ENCODE measurements around the gene CLSTN1. TPM values are rescaled to one million over a fixed set of nuclear protein-coding genes. Genes with fewer than 3 reads are reported as not detected.

CLSTN1 gene
- total and polyA plus RNA-seq, 2 donors (not counting 1 experiment from before 2014, with no cell fraction given) = 34.9 to 81.4 TPM

DNA sequence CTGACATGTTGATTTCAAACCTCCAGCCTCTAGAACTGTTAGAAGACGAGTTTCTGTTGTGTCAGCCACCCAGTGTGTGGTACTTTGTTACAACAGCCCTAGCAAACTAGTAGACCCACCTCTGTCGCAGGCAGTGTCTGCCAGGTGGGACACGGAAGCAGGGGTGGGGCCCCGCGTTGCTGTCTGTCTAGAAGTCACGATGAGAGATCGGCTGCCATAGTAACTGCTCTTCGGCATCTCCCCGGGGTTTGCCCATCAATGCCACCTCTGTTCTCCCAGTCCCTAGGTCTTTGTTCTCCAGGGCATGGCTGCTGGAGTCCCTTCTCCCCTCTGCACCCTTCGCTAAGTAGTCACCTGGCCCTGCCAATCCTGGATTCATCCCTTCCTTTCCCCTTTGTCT lies 15.2 kb upstream of the CLSTN1 start:
- no peak overlapping the region for H3K4me2 ChIP-seq (replicated peaks; ENCODE audit: low read depth, low read length, poor library complexity, severe bottlenecking)
- no peaks in the 10 kb centered on the region for H4K20me1 ChIP-seq (ENCODE audit: control insufficient read depth, insufficient read depth, low read length, poor library complexity, severe bottlenecking)
- DNase-seq = no peak
- no peaks in the 10 kb centered on the region for H3K79me2 ChIP-seq (ENCODE audit: control insufficient read depth, insufficient read depth, low read length)
- no peak overlapping the region for H2AFZ ChIP-seq (ENCODE audit: insufficient read depth, low read depth, low read length, poor library complexity, severe bottlenecking)
- no peaks in the 10 kb centered on the region for H3K36me3 ChIP-seq (replicated peaks in 1 of 2; ENCODE audit: control extremely low read depth in 1 of 2, control insufficient read depth in 1 of 2, extremely low read depth in 1 of 2, insufficient read depth in 2 of 2, low read length in 1 of 2)
- ChIA-PET CTCF (no interaction called here), POLR2A (no interaction called here)
- H3K27me3 ChIP-seq (replicated peaks in 1 of 4; ENCODE audit: control extremely low read depth in 1 of 4, control insufficient read depth in 3 of 4, insufficient read depth in 4 of 4, low read length in 3 of 4) = no peaks in the 10 kb centered on the region
- no peaks in the 10 kb centered on the region for H3K27me3 Mint-ChIP-seq
- intact Hi-C loops (cut with micrococcal nuclease) = no loop called here
- H3K9me3 ChIP-seq (ENCODE audit: control extremely low read depth in 1 of 3, control insufficient read depth in 2 of 3, insufficient read depth in 1 of 3, low read length in 2 of 3) = peaks cover 0 to 5% (median 0%) of the 10 kb centered on the region in 3 donors
- H3K27ac ChIP-seq (ENCODE audit: low read length in 2 of 2) = no peak overlapping the region
- no peaks in the 10 kb centered on the region for H3K9me3 Mint-ChIP-seq (ENCODE audit: insufficient read depth)
- H3K4me1 ChIP-seq (ENCODE audit: control insufficient read depth in 2 of 2, insufficient read depth in 2 of 2, low read length in 2 of 2) = no peaks in the 10 kb centered on the region
- WGBS (ENCODE audit: insufficient coverage) = 92% methylated on average over 10 of the region's 10 CpGs
- no peak overlapping the region for H3K9ac ChIP-seq (ENCODE audit: low read length)
- H3K27ac Mint-ChIP-seq = no peak overlapping the region
- no peaks in the 10 kb centered on the region for H3K4me1 Mint-ChIP-seq
- no peak overlapping the region for H3K4me3 Mint-ChIP-seq
- TF ChIP-seq, protein P1, sequence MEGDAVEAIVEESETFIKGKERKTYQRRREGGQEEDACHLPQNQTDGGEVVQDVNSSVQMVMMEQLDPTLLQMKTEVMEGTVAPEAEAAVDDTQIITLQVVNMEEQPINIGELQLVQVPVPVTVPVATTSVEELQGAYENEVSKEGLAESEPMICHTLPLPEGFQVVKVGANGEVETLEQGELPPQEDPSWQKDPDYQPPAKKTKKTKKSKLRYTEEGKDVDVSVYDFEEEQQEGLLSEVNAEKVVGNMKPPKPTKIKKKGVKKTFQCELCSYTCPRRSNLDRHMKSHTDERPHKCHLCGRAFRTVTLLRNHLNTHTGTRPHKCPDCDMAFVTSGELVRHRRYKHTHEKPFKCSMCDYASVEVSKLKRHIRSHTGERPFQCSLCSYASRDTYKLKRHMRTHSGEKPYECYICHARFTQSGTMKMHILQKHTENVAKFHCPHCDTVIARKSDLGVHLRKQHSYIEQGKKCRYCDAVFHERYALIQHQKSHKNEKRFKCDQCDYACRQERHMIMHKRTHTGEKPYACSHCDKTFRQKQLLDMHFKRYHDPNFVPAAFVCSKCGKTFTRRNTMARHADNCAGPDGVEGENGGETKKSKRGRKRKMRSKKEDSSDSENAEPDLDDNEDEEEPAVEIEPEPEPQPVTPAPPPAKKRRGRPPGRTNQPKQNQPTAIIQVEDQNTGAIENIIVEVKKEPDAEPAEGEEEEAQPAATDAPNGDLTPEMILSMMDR (IDR thresholded peaks at IDR 0.05) = no peak
- no peak for TF ChIP-seq EZH2 (IDR thresholded peaks at IDR 0.05; ENCODE audit: borderline replicate concordance, insufficient read depth, low read depth, low read length, poor library complexity, severe bottlenecking)
- ATAC-seq (ENCODE audit: low read depth) = no peak
- H3K4me3 ChIP-seq (ENCODE audit: control extremely low read depth in 1 of 5, extremely low read depth in 1 of 5, insufficient read depth in 1 of 5, low read depth in 2 of 5, low read length in 4 of 5) = no peak overlapping the region

DNA sequence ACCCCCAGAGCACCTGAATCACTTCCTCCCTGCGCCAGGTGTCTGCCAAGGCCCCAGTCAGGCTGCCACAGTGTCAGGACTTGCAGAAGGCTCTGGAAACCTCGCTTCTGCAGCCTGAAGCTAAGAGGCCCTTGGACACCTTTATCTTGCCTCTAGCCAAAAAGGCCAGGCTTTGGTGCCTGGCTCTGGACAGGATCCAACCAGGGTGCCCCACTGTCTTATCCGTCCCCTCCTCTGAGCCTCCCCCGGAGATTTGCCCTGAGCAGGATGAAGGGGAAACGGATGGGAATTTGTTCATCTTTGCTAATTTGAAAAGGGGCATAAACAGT lies 12.8 kb upstream of the CLSTN1 start:
- H3K9ac ChIP-seq (ENCODE audit: low read length) = no peak overlapping the region
- ChIA-PET CTCF (no interaction called here), POLR2A (no interaction called here)
- DNase-seq = no peak
- H3K79me2 ChIP-seq (ENCODE audit: control insufficient read depth, insufficient read depth, low read length) = no peaks in the 10 kb centered on the region
- intact Hi-C loops (cut with micrococcal nuclease) = no loop called here
- H3K4me2 ChIP-seq (replicated peaks; ENCODE audit: low read depth, low read length, poor library complexity, severe bottlenecking) = no peak overlapping the region
- Mint-ChIP-seq H3K9me3 (ENCODE audit: insufficient read depth) (no peaks in the 10 kb centered on the region), H3K4me1 (no peaks in the 10 kb centered on the region), H3K27ac (no peak overlapping the region), H3K27me3 (no peaks in the 10 kb centered on the region), H3K4me3 (no peak overlapping the region)
- H3K4me3 ChIP-seq (ENCODE audit: control extremely low read depth in 1 of 5, extremely low read depth in 1 of 5, insufficient read depth in 1 of 5, low read depth in 2 of 5, low read length in 4 of 5) = no peak overlapping the region
- WGBS (ENCODE audit: insufficient coverage) = 86% methylated on average over 4 of the region's 5 CpGs
- H3K9me3 ChIP-seq (ENCODE audit: control extremely low read depth in 1 of 3, control insufficient read depth in 2 of 3, insufficient read depth in 1 of 3, low read length in 2 of 3) = peaks cover 0 to 5% (median 0%) of the 10 kb centered on the region in 3 donors
- no peaks in the 10 kb centered on the region for H4K20me1 ChIP-seq (ENCODE audit: control insufficient read depth, insufficient read depth, low read length, poor library complexity, severe bottlenecking)
- no peak for TF ChIP-seq EZH2 (IDR thresholded peaks at IDR 0.05; ENCODE audit: borderline replicate concordance, insufficient read depth, low read depth, low read length, poor library complexity, severe bottlenecking)
- TF ChIP-seq, protein P1 (IDR thresholded peaks at IDR 0.05) = no peak
- H3K4me1 ChIP-seq (ENCODE audit: control insufficient read depth in 2 of 2, insufficient read depth in 2 of 2, low read length in 2 of 2) = no peaks in the 10 kb centered on the region
- H3K27ac ChIP-seq (ENCODE audit: low read length in 2 of 2) = no peak overlapping the region
- no peak for ATAC-seq (ENCODE audit: low read depth)
- H2AFZ ChIP-seq (ENCODE audit: insufficient read depth, low read depth, low read length, poor library complexity, severe bottlenecking) = no peak overlapping the region
- no peaks in the 10 kb centered on the region for H3K36me3 ChIP-seq (replicated peaks in 1 of 2; ENCODE audit: control extremely low read depth in 1 of 2, control insufficient read depth in 1 of 2, extremely low read depth in 1 of 2, insufficient read depth in 2 of 2, low read length in 1 of 2)
- H3K27me3 ChIP-seq (replicated peaks in 1 of 4; ENCODE audit: control extremely low read depth in 1 of 4, control insufficient read depth in 3 of 4, insufficient read depth in 4 of 4, low read length in 3 of 4) = no peaks in the 10 kb centered on the region

Measured in B cell (primary cell).